Caco-2 (cell line): ENCODE data around the gene CYP24A1. TPM values are rescaled to one million over a fixed set of nuclear protein-coding genes. Genes with fewer than 3 reads are reported as not detected.

Source experiments
- BruUV-seq: library from RNA; stranded (reverse); fragments of 400-500 nt; replicated peaks from 2 replicates; lab custom pipeline; 2021; lab: Mats Ljungman, UMichigan
- CTCF ChIA-PET: fragments of 300-600 bp; sonication (Branson Sonifier 250); formaldehyde crosslinking; loops from one replicate; lab custom pipeline; 2022; ENCODE audit warnings: antibody characterized with exemption; lab: Charles Lee
- POLR2A ChIA-PET: fragments of 300-600 bp; sonication (Branson Sonifier 250); formaldehyde crosslinking; loops from one replicate; lab custom pipeline; 2022; ENCODE audit warnings: antibody characterized with exemption; lab: Charles Lee
- DNase-seq, 2 experiments: peaks; one replicate each; pipeline versions ENCODE4 v3.0.0 to v3.0.0-alpha.2; 2020 to 2022
- H3K27me3 ChIP-seq: replicated peaks from 2 replicates; pipeline ENCODE4 v1.6.0; 2011; ENCODE audit warnings: low read length; ENCODE audit not compliant: control insufficient read depth, insufficient read depth
- H3K36me3 ChIP-seq: 2 replicates; pipeline ENCODE4 v1.5.1; 2011; ENCODE audit warnings: low read length; ENCODE audit not compliant: control insufficient read depth, insufficient read depth
- H3K4me1 ChIP-seq: fragments of 250-450 bp; sonication (Bioruptor Pico); 2 replicates; pipeline ENCODE4 v1.5.1; 2020; ENCODE audit warnings: mild to moderate bottlenecking
- H3K4me3 ChIP-seq: 2 replicates; pipeline ENCODE4 v1.5.1; 2011; ENCODE audit warnings: low read depth, mild to moderate bottlenecking, control low read depth, low read length
- H3K9me3 ChIP-seq: fragments of 250-450 bp; sonication (Bioruptor Pico); 2 replicates; pipeline ENCODE4 v1.5.1; 2020; ENCODE audit warnings: mild to moderate bottlenecking, moderate library complexity
- H3K27ac Mint-ChIP-seq: one replicate; pipeline ENCODE4 v1.8.0; 2022; ENCODE audit warnings: mixed read lengths; ENCODE audit not compliant: unreplicated experiment
- H3K27me3 Mint-ChIP-seq: one replicate; pipeline ENCODE4 v1.8.0; 2022; ENCODE audit warnings: mixed read lengths; ENCODE audit not compliant: insufficient read depth, unreplicated experiment
- H3K36me3 Mint-ChIP-seq: one replicate; pipeline ENCODE4 v1.8.0; 2022; ENCODE audit warnings: mild to moderate bottlenecking, mixed read lengths; ENCODE audit not compliant: insufficient read depth, unreplicated experiment
- H3K4me1 Mint-ChIP-seq: one replicate; pipeline ENCODE4 v1.8.0; 2022; ENCODE audit warnings: low read depth, mixed read lengths; ENCODE audit not compliant: unreplicated experiment
- H3K4me3 Mint-ChIP-seq: one replicate; pipeline ENCODE4 v1.8.0; 2022; ENCODE audit warnings: mild to moderate bottlenecking, moderate library complexity, mixed read lengths; ENCODE audit not compliant: unreplicated experiment
- H3K9me3 Mint-ChIP-seq: one replicate; pipeline ENCODE4 v1.8.0; 2022; ENCODE audit warnings: mixed read lengths; ENCODE audit not compliant: unreplicated experiment
- intact Hi-C: fragments of 100-400 bp; cut with micrococcal nuclease; formaldehyde crosslinking; loops from one replicate; pipeline ENCODE4 v1.10.0; 2022; ENCODE audit not compliant: unreplicated experiment
- total RNA-seq: library from RNA; stranded (reverse); gene quantifications from 2 replicates; pipeline ENCODE4 v1.2.3, GENCODE V29; 2022
- TF ChIP-seq, protein P1 (sequence below), 2 experiments: fragments of 200-600 bp in 1 of 2; IDR thresholded peaks; 1 replicate in 1 of 2; 2 replicates in 1 of 2; pipeline versions ENCODE4 v1.5.1 to v1.8.0; 2011 to 2022; ENCODE audit warnings: antibody characterized with exemption in 1 of 2, control low read depth in 1 of 2, inconsistent platforms in 1 of 2, low read depth in 1 of 2, low read length in 1 of 2, mild to moderate bottlenecking in 1 of 2, moderate library complexity in 1 of 2; ENCODE audit not compliant: insufficient read depth in 1 of 2, severe bottlenecking in 1 of 2, unreplicated experiment in 1 of 2

CYP24A1 gene
- total RNA-seq, 1 experiment from 2014 or later = 3.7 TPM

DNA sequence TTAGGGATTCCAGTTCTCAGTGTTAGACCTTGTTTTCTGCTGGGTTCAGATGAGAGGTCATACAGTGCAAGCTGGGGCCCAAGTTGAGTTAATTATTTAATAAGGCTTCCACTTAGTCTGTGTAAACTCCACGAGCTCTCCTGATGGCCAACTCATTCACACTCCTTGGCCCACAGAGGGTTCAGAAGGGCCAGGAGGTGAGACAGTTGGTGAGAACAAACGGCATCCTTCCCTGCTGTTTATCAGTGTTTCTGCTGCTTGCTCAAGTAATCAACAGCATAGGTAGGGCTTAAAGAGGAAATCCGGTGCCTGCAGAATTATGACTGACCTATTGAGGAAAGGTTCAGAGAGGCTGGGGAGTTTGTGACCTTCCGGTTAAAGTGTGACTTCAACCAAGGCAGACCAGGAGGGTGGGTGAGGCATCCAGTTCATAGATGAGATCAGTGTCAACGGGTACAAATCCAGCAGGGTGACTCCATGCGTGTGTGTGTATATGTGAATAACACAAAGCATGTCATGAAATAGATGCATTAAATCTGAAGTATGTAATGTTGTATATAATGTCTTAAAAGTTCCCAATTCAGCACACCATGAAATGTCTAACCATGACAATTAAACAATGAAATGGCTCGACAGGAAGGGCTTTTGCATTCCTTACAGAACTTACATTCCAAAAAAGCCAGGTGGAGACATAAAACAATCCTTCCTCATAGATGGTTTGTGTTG is 66.0 kb downstream of the CYP24A1 start:
- Mint-ChIP-seq H3K27ac (no peak overlapping the region), H3K27me3 (no peaks in the 10 kb centered on the region), H3K4me3 (no peak overlapping the region), H3K9me3 (no peaks in the 10 kb centered on the region), H3K36me3 (no peaks in the 10 kb centered on the region), H3K4me1 (peaks cover 14% of the 10 kb centered on the region)
- Histone ChIP-seq H3K9me3 (no peaks in the 10 kb centered on the region), H3K36me3 (no peaks in the 10 kb centered on the region), H3K27me3 (no peaks in the 10 kb centered on the region), H3K4me1 (peaks cover 20% of the 10 kb centered on the region), H3K4me3 (no peak overlapping the region)
- no peak for DNase-seq
- BruUV-seq = no TSS peak
- intact Hi-C loops = no loop called here
- POLR2A ChIA-PET = no interaction called here
- TF ChIP-seq, protein P1, sequence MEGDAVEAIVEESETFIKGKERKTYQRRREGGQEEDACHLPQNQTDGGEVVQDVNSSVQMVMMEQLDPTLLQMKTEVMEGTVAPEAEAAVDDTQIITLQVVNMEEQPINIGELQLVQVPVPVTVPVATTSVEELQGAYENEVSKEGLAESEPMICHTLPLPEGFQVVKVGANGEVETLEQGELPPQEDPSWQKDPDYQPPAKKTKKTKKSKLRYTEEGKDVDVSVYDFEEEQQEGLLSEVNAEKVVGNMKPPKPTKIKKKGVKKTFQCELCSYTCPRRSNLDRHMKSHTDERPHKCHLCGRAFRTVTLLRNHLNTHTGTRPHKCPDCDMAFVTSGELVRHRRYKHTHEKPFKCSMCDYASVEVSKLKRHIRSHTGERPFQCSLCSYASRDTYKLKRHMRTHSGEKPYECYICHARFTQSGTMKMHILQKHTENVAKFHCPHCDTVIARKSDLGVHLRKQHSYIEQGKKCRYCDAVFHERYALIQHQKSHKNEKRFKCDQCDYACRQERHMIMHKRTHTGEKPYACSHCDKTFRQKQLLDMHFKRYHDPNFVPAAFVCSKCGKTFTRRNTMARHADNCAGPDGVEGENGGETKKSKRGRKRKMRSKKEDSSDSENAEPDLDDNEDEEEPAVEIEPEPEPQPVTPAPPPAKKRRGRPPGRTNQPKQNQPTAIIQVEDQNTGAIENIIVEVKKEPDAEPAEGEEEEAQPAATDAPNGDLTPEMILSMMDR (IDR thresholded peaks at IDR 0.05; ENCODE audit: insufficient read depth in 1 of 2, low read depth in 1 of 2, low read length in 1 of 2, severe bottlenecking in 1 of 2, unreplicated experiment in 1 of 2) = no peak
- CTCF ChIA-PET = no interaction called here

DNA sequence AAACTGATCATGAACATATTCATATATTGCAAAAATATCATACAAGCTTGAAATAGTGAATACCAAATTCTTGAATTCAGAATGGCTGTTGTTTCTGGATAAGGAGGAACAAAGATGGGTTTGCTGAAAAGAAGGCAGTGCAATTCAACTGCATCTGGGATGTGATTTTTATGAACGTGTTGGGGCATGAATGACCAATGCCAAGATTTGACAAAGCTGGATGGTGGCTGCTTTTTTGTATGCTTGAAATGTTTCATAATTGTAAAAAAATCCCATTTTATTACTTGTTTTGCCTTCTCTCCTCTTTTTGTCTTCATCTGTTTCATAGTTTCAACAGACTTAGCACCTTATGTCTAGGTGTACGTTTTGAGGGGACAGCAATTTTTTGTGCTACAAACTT is 66.6 kb downstream of the CYP24A1 start:
- no peaks in the 10 kb centered on the region for H3K36me3 ChIP-seq
- H3K4me1 ChIP-seq = peaks cover 20% of the 10 kb centered on the region
- H3K4me3 Mint-ChIP-seq = no peak overlapping the region
- H3K27ac Mint-ChIP-seq = no peak overlapping the region
- H3K9me3 ChIP-seq = no peaks in the 10 kb centered on the region
- intact Hi-C loops = no loop called here
- no peak for DNase-seq
- BruUV-seq = no TSS peak
- no peaks in the 10 kb centered on the region for H3K27me3 Mint-ChIP-seq
- ChIA-PET POLR2A (no interaction called here), CTCF (no interaction called here)
- H3K27me3 ChIP-seq = no peaks in the 10 kb centered on the region
- no peak overlapping the region for H3K4me3 ChIP-seq
- H3K4me1 Mint-ChIP-seq = peaks cover 14% of the 10 kb centered on the region
- no peaks in the 10 kb centered on the region for H3K9me3 Mint-ChIP-seq
- no peaks in the 10 kb centered on the region for H3K36me3 Mint-ChIP-seq
- TF ChIP-seq, protein P1 (IDR thresholded peaks at IDR 0.05; ENCODE audit: insufficient read depth in 1 of 2, low read depth in 1 of 2, low read length in 1 of 2, severe bottlenecking in 1 of 2, unreplicated experiment in 1 of 2) = no peak

DNA sequence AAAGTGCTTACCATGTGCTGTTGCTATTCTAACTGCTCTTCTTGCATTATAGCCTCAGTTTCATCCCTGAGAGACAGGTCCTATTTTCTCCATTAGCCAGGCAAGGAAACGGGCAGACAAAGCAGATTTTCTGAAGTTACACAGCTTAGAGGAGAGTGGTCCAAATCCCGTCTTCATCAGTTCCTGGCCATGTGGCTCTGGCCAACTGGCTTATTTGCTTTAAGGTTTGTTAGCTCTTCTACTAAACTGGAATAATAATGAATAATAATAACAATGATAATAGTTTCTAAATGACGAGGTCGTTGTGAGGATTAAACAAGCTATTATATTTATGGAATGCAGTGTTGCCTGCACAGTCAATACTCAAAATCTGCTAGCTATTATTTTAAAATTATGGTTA is 67.6 kb downstream of the CYP24A1 start:
- Mint-ChIP-seq H3K36me3 (no peaks in the 10 kb centered on the region), H3K27ac (no peak overlapping the region), H3K27me3 (no peaks in the 10 kb centered on the region), H3K9me3 (no peaks in the 10 kb centered on the region), H3K4me1 (peaks cover 14% of the 10 kb centered on the region), H3K4me3 (no peak overlapping the region)
- intact Hi-C loops = no loop called here
- CTCF ChIA-PET = interaction anchor here (1.3 kb wide), 1 partner anchor 95 kb away, joined by 4 read pairs; no protein-coding TSS in a partner anchor
- POLR2A ChIA-PET = interaction anchor here (0.8 kb wide), 1 partner anchor 117 kb away, joined by 3 read pairs; no protein-coding TSS in a partner anchor
- Histone ChIP-seq H3K9me3 (no peaks in the 10 kb centered on the region), H3K4me3 (no peak overlapping the region), H3K36me3 (no peaks in the 10 kb centered on the region), H3K4me1 (peaks cover 20% of the 10 kb centered on the region), H3K27me3 (no peaks in the 10 kb centered on the region)
- TF ChIP-seq, protein P1 (IDR thresholded peaks at IDR 0.05; ENCODE audit: insufficient read depth in 1 of 2, low read depth in 1 of 2, low read length in 1 of 2, severe bottlenecking in 1 of 2, unreplicated experiment in 1 of 2) = no peak
- no peak for DNase-seq
- no TSS peak for BruUV-seq
